Activated CD4-positive, alpha-beta memory T cell treated with anti-CD3 and anti-CD28 coated beads for 36 hours (primary cell): ENCODE data around the gene BCHE. TPM values are rescaled to one million over a fixed set of nuclear protein-coding genes. Genes with fewer than 3 reads are reported as not detected.

ENCODE experiments used
- CTCF ChIA-PET: fragments of 350-600 bp; sonication (Branson Sonifier 250); formaldehyde crosslinking; loops from one replicate; lab custom pipeline; 2021; ENCODE audit warnings: antibody characterized with exemption, inconsistent platforms; lab: Charles Lee
- POLR2A ChIA-PET: fragments of 350-600 bp; sonication (Branson Sonifier 250); formaldehyde crosslinking; loops from one replicate; lab custom pipeline; 2021; ENCODE audit warnings: antibody characterized with exemption; lab: Charles Lee
- DNase-seq: peaks from one replicate; pipeline ENCODE4 v3.0.0-alpha.2; 2020
- H3K27ac Mint-ChIP-seq: one replicate; pipeline ENCODE4 v1.8.0; 2021; ENCODE audit warnings: mixed read lengths
- H3K27me3 Mint-ChIP-seq: one replicate; pipeline ENCODE4 v1.8.0; 2021; ENCODE audit warnings: mixed read lengths
- H3K36me3 Mint-ChIP-seq: one replicate; pipeline ENCODE4 v1.8.0; 2021; ENCODE audit warnings: mixed read lengths
- H3K4me1 Mint-ChIP-seq: one replicate; pipeline ENCODE4 v1.8.0; 2021; ENCODE audit warnings: low read depth, mixed read lengths
- H3K4me3 Mint-ChIP-seq: one replicate; pipeline ENCODE4 v1.8.0; 2021; ENCODE audit warnings: mild to moderate bottlenecking, mixed read lengths
- H3K9me3 Mint-ChIP-seq: one replicate; pipeline ENCODE4 v1.8.0; 2021; ENCODE audit warnings: mixed read lengths
- intact Hi-C: fragments of 100-400 bp; cut with micrococcal nuclease; formaldehyde crosslinking; loops from one replicate; pipeline ENCODE4 v1.15.1; 2023
- total RNA-seq, 2 experiments: library from RNA; stranded (reverse); gene quantifications; one replicate each; pipeline ENCODE4 v1.2.3, GENCODE V29; 2021

Gene BCHE
- total RNA-seq, 2 experiments from 2014 or later, result not detected

- Mint-ChIP-seq H3K27me3 (no peaks in the 10 kb centered on the region), H3K9me3 (no peaks in the 10 kb centered on the region), H3K36me3 (no peaks in the 10 kb centered on the region), H3K4me1 (no peaks in the 10 kb centered on the region), H3K27ac (no peak overlapping the region), H3K4me3 (no peak overlapping the region)
- CTCF ChIA-PET, result interaction anchor here (0.6 kb wide), 1 partner anchor 478 kb away, joined by 3 read pairs; no protein-coding TSS in a partner anchor
- POLR2A ChIA-PET, result no interaction called here
- no peak for DNase-seq
- intact Hi-C loops, result no loop called here
Observed at GRCh38 chr3:165852191-165852590, 15.0 kb upstream of the BCHE start.

DNA sequence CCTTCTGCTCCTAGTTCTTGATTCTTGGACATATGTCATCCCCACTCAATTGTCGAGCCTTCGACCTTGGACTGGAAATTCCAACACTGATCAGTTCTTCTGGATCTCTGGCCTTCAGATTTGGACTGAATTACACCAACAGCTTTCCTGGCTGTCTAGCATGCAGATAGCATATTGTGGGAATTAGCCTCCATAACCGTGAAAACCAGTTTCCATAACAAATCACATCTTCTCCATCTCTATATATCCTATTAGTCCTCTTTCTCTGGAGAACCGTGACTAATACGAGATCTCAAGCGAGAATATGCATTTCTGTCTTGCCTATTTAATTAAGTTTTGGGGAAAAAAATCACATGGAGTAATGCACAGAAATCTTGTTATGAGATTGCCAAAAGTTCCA lies 8.8 kb upstream of the BCHE start:
- DNase-seq, result no peak
- CTCF ChIA-PET, result no interaction called here
- no peaks in the 10 kb centered on the region for H3K36me3 Mint-ChIP-seq
- POLR2A ChIA-PET, result no interaction called here
- no peaks in the 10 kb centered on the region for H3K27me3 Mint-ChIP-seq
- no peaks in the 10 kb centered on the region for H3K9me3 Mint-ChIP-seq
- no peaks in the 10 kb centered on the region for H3K4me1 Mint-ChIP-seq
- no peak overlapping the region for H3K27ac Mint-ChIP-seq
- intact Hi-C loops, result no loop called here
- no peak overlapping the region for H3K4me3 Mint-ChIP-seq

DNA sequence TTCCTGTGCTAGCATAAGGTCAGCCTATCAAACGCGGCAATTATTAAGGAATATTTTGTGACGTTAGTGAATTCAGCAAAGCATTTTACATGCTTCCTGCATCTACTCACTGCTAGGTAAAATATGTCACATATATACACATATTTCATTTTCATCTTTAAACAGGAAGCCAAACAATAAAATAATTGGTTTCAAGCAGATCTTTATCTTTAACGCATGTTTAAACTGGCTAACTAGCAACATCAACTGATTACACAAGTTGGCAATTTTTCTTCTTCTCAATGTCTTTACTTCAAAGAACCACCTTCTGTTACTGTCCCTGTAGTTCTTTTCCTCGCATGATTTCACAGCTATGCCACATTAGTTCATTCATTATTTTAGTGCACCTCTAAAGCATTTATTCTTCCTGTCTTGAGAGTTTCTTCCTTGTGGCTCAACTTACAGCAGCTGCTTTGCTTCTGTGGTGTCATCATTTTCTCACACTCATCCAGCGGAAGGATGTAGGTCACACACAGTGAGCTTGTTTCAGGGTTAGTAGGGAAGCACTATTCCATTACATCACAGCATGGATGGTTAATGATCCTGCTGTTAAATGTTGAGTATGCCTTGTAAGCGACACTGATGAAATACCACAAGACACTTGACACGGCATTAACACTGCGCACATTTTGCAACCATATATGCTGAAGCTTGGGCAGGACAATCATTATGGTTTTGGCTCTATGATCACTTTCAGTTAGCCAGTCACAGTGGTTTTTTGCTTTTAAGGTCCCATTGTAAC lies 2.3 kb upstream of the BCHE start:
- no peak overlapping the region for H3K4me3 Mint-ChIP-seq
- H3K27me3 Mint-ChIP-seq, result no peaks in the 10 kb centered on the region
- DNase-seq, result no peak
- H3K9me3 Mint-ChIP-seq, result no peaks in the 10 kb centered on the region
- no peaks in the 10 kb centered on the region for H3K4me1 Mint-ChIP-seq
- no peaks in the 10 kb centered on the region for H3K36me3 Mint-ChIP-seq
- no peak overlapping the region for H3K27ac Mint-ChIP-seq
- ChIA-PET POLR2A (no interaction called here), CTCF (interaction anchor here (1.7 kb wide), 1 partner anchor 15 kb away, joined by 5 read pairs; no protein-coding TSS in a partner anchor)
- intact Hi-C loops, result no loop called here

GRCh38 chr3:165837801-165838200 lies 578 bp upstream of the BCHE start:
- H3K27ac Mint-ChIP-seq, result no peak overlapping the region
- intact Hi-C loops, result no loop called here
- no peaks in the 10 kb centered on the region for H3K27me3 Mint-ChIP-seq
- no peak for DNase-seq
- no peaks in the 10 kb centered on the region for H3K4me1 Mint-ChIP-seq
- ChIA-PET POLR2A (no interaction called here), CTCF (interaction anchor here (1.7 kb wide), 1 partner anchor 16 kb away, joined by 5 read pairs; no protein-coding TSS in a partner anchor)
- H3K36me3 Mint-ChIP-seq, result no peaks in the 10 kb centered on the region
- H3K4me3 Mint-ChIP-seq, result no peak overlapping the region
- no peaks in the 10 kb centered on the region for H3K9me3 Mint-ChIP-seq

DNA sequence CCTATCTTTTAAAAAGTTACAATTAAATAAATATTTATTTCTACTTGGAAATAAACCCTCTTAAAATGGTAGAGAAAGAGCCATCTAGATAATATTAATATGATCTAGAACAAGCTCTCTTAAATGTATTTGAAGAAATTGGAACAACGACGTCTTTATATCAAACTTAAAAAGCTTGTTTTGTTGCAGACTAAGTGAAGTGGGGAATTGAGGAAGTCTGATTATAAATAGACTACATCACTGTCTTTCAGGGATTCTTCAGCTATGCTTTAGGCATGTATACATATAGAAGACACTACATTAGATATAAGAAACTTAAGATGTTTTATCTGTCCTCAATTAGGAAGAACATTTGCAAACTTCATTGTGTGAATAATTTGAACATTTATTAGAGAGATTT lies 1.8 kb downstream of the BCHE start:
- no peaks in the 10 kb centered on the region for H3K4me1 Mint-ChIP-seq
- intact Hi-C loops, result no loop called here
- H3K27me3 Mint-ChIP-seq, result no peaks in the 10 kb centered on the region
- H3K4me3 Mint-ChIP-seq, result no peak overlapping the region
- H3K36me3 Mint-ChIP-seq, result no peaks in the 10 kb centered on the region
- DNase-seq, result no peak
- ChIA-PET POLR2A (no interaction called here), CTCF (interaction anchor here (1.0 kb wide), 1 partner anchor 23 kb away, joined by 3 read pairs; no protein-coding TSS in a partner anchor)
- H3K27ac Mint-ChIP-seq, result no peak overlapping the region
- no peaks in the 10 kb centered on the region for H3K9me3 Mint-ChIP-seq

- no peak for DNase-seq
- CTCF ChIA-PET, result no interaction called here
- POLR2A ChIA-PET, result no interaction called here
- Mint-ChIP-seq H3K4me1 (no peaks in the 10 kb centered on the region), H3K4me3 (no peak overlapping the region), H3K27me3 (no peaks in the 10 kb centered on the region), H3K27ac (no peak overlapping the region), H3K36me3 (no peaks in the 10 kb centered on the region), H3K9me3 (no peaks in the 10 kb centered on the region)
- intact Hi-C loops, result no loop called here
Observed at GRCh38 chr3:165830746-165831145, 6.5 kb downstream of the BCHE start.

DNA sequence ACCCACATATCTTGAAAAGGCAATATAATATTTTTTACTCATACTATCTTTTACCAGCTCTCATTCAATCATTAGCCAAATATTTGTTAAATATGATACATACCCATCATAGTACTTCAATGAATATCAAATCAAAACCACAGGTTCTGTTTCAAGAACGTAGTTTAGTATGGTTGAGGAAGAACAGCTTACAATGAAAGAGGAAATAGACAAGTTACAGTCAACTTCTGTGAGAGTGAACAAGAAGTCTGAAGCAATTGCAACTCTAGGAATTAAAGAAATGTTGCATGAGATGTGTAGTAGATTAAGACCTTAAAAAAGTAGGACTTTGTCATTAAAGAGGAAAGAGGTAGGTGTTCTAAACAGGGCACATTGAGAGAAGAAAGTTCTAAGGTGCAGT lies 9.3 kb downstream of the BCHE start:
- no peaks in the 10 kb centered on the region for H3K36me3 Mint-ChIP-seq
- H3K4me3 Mint-ChIP-seq, result no peak overlapping the region
- H3K27me3 Mint-ChIP-seq, result no peaks in the 10 kb centered on the region
- intact Hi-C loops, result no loop called here
- ChIA-PET CTCF (no interaction called here), POLR2A (no interaction called here)
- DNase-seq, result no peak
- H3K9me3 Mint-ChIP-seq, result no peaks in the 10 kb centered on the region
- H3K27ac Mint-ChIP-seq, result no peak overlapping the region
- no peaks in the 10 kb centered on the region for H3K4me1 Mint-ChIP-seq

GRCh38 chr3:165827233-165827632 lies 10.0 kb downstream of the BCHE start:
- no peaks in the 10 kb centered on the region for H3K4me1 Mint-ChIP-seq
- DNase-seq, result no peak
- intact Hi-C loops, result no loop called here
- H3K27me3 Mint-ChIP-seq, result no peaks in the 10 kb centered on the region
- no peak overlapping the region for H3K4me3 Mint-ChIP-seq
- H3K27ac Mint-ChIP-seq, result no peak overlapping the region
- CTCF ChIA-PET, result no interaction called here
- POLR2A ChIA-PET, result no interaction called here
- no peaks in the 10 kb centered on the region for H3K36me3 Mint-ChIP-seq
- H3K9me3 Mint-ChIP-seq, result no peaks in the 10 kb centered on the region

- POLR2A ChIA-PET, result no interaction called here
- CTCF ChIA-PET, result no interaction called here
- Mint-ChIP-seq H3K4me3 (no peak overlapping the region), H3K4me1 (no peaks in the 10 kb centered on the region), H3K27ac (no peak overlapping the region), H3K36me3 (no peaks in the 10 kb centered on the region), H3K27me3 (no peaks in the 10 kb centered on the region), H3K9me3 (peaks cover 8% of the 10 kb centered on the region)
- DNase-seq, result no peak
- intact Hi-C loops, result no loop called here
Observed at GRCh38 chr3:165820671-165821123, 16.5 kb downstream of the BCHE start.

DNA sequence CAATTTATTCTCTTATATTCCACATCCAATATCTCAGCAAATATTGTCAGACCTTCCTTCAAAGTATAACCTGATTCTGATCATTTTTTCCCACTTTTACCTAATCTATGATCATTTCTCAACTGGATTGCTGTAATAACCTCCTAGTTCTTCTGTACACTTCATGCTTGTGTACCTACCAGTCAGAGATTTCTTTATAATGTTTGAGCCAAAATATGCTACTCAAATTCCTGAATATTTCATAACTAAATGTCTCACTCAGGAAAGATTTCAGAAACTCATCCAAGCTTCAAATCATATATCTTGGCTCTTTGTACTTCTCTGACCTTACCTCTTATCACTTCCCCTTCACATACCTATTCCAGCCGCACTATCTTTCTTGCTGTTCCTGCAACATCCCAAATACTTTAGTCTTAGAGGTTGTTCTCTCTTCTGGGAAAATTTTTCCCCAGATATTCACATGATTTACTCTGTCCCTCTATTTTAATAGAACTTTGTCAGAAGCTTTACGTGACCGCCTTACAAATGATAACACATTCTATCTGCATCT lies 20.0 kb downstream of the BCHE start:
- Mint-ChIP-seq H3K4me3 (no peak overlapping the region), H3K9me3 (peaks cover 8% of the 10 kb centered on the region), H3K36me3 (no peaks in the 10 kb centered on the region), H3K27me3 (no peaks in the 10 kb centered on the region), H3K27ac (no peak overlapping the region), H3K4me1 (no peaks in the 10 kb centered on the region)
- ChIA-PET CTCF (no interaction called here), POLR2A (no interaction called here)
- intact Hi-C loops, result no loop called here
- DNase-seq, result no peak

DNA sequence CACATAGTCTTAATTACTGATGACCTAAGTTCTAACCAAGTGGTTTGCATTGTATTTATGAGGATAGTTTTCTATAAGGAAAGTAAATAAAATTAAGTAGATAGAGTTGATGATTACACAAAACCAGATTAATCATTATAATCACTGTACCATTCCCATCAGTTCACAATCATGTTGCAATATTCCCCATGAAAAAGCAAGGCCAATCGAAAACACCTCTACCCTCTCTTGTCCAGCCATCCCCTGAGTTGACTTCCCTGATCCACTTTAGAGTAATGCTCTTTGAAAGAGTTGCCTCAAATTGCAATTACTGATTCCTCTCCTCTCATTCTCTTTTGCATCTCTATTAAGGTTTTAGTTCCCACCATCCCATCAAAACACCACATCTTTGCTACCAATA lies 21.0 kb downstream of the BCHE start:
- Mint-ChIP-seq H3K4me3 (no peak overlapping the region), H3K27me3 (no peaks in the 10 kb centered on the region), H3K27ac (no peak overlapping the region), H3K9me3 (peaks cover 8% of the 10 kb centered on the region), H3K36me3 (no peaks in the 10 kb centered on the region), H3K4me1 (no peaks in the 10 kb centered on the region)
- POLR2A ChIA-PET, result no interaction called here
- intact Hi-C loops, result no loop called here
- DNase-seq, result no peak
- CTCF ChIA-PET, result no interaction called here

DNA sequence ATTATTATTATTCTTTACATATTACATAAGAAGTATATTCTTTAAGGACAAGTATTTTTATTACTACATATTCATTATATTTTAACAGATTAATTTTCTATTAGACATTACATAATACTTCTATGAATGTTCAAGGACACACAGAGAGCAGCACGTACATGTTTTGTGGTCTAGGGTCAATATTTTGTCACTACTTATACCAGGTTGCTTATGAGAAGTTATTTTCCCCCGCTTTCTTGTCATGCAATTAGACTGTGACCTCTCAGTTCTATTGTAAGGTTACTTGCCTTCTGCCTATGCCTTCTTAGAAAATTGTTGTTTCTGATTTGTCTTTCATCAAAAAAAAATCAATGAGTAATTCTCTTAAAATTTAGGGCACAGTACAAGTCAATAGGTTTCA lies 21.5 kb downstream of the BCHE start:
- H3K4me1 Mint-ChIP-seq, result no peaks in the 10 kb centered on the region
- intact Hi-C loops, result no loop called here
- no peaks in the 10 kb centered on the region for H3K27me3 Mint-ChIP-seq
- CTCF ChIA-PET, result no interaction called here
- H3K4me3 Mint-ChIP-seq, result no peak overlapping the region
- no peaks in the 10 kb centered on the region for H3K36me3 Mint-ChIP-seq
- no peak for DNase-seq
- POLR2A ChIA-PET, result no interaction called here
- peaks cover 10% of the 10 kb centered on the region for H3K9me3 Mint-ChIP-seq
- no peak overlapping the region for H3K27ac Mint-ChIP-seq

DNA sequence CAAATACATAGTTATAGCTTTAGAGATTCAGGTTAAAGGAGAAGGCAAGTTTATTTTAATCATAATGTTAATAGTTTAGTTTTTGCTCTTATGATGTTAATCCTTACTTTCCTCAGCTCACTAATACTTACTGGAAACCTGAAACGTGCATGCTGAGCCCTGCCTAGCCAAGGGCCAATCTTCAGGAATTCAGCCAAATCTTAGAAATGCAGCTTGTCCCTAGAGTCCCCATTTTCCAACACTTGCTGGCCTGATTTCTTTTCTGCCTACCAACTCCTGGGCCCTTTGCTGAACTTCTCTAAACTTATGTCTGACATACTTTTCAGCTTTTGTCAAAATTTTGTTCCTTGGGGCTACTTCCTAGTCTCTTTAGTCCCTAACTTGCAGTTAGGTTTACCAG lies 22.8 kb downstream of the BCHE start:
- intact Hi-C loops, result no loop called here
- no peaks in the 10 kb centered on the region for H3K27me3 Mint-ChIP-seq
- no peak overlapping the region for H3K27ac Mint-ChIP-seq
- H3K4me1 Mint-ChIP-seq, result no peaks in the 10 kb centered on the region
- POLR2A ChIA-PET, result no interaction called here
- peaks cover 15% of the 10 kb centered on the region for H3K9me3 Mint-ChIP-seq
- DNase-seq, result no peak
- CTCF ChIA-PET, result no interaction called here
- no peak overlapping the region for H3K4me3 Mint-ChIP-seq
- no peaks in the 10 kb centered on the region for H3K36me3 Mint-ChIP-seq
